ENCODE data around the gene TRPC4AP.
"Not testable (repeated sequence)": the region's sequence is repeated elsewhere in the genome, so short reads cannot be mapped to it uniquely, and the experiment has no call there.

Gene TRPC4AP

DNA sequence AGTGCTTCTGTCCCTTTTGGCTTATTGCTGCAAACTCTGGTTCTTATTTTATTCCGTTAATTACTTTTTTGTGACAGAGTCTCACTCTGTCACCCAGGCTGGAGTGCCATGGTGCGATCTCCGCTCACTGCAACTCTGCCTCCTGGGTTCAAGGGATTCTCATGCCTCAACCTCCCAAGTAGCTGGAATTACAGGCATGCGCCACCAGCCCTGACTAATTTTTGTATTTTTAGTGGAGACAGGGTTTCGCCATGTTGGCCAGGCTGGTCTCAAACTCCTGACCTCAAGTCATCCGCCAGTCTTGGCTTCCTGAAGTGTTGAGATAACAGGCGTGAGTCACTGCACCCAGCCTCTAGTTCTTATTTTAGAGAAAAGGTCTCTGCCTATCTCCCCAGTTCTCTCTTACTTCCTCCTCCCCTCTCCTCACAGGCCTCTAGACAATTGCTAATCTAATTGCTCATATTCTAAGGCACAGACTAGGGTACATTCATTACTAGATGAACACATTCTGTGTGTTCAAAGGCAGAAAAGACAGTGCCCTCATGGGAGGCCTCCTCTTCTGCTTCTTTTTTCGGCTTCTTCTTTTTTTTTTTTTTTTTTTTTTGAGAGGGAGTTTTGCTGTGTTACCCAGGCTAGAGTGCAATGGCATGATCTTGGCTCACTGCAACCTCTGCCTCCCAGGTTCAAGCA is 27.6 kb upstream of the TRPC4AP start:
- TF ChIP-seq, protein P1, sequence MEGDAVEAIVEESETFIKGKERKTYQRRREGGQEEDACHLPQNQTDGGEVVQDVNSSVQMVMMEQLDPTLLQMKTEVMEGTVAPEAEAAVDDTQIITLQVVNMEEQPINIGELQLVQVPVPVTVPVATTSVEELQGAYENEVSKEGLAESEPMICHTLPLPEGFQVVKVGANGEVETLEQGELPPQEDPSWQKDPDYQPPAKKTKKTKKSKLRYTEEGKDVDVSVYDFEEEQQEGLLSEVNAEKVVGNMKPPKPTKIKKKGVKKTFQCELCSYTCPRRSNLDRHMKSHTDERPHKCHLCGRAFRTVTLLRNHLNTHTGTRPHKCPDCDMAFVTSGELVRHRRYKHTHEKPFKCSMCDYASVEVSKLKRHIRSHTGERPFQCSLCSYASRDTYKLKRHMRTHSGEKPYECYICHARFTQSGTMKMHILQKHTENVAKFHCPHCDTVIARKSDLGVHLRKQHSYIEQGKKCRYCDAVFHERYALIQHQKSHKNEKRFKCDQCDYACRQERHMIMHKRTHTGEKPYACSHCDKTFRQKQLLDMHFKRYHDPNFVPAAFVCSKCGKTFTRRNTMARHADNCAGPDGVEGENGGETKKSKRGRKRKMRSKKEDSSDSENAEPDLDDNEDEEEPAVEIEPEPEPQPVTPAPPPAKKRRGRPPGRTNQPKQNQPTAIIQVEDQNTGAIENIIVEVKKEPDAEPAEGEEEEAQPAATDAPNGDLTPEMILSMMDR (IDR thresholded peaks at IDR 0.05; ENCODE audit: insufficient read depth, low read length, poor library complexity, severe bottlenecking): no peak
- Histone ChIP-seq H3K36me3 (ENCODE audit: control insufficient read depth, insufficient read depth, low read length) (peaks cover 26% of the 10 kb centered on the region), H3K27me3 (replicated peaks; ENCODE audit: control insufficient read depth, insufficient read depth, low read length) (no peaks in the 10 kb centered on the region), H3K4me3 (replicated peaks; ENCODE audit: low read depth, low read length) (no peak overlapping the region)
- DNase-seq (ENCODE audit: extremely low read depth, insufficient read length): no peak

DNA sequence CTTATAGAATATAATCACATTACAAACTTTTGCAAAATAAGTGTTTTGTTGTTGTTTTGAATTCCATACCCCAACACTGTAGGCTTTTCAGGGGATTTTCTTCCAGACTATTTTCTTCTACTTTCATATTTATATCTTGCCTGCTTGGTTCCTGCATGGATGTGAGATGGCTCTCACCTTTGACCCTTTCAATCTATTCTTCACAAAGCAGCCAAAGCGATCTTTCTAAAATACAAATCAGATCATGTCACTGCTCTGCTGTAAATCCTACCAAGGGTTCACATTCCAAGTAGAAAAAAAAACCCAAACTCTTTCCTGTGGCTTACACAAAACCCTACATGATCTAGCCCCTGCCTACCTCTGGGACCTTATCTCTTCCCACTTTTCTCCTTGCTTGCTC is 25.0 kb upstream of the TRPC4AP start:
- TF ChIP-seq, protein P1 (IDR thresholded peaks at IDR 0.05; ENCODE audit: insufficient read depth, low read length, poor library complexity, severe bottlenecking): no peak
- no peak for DNase-seq (ENCODE audit: extremely low read depth, insufficient read length)
- no peaks in the 10 kb centered on the region for H3K27me3 ChIP-seq (replicated peaks; ENCODE audit: control insufficient read depth, insufficient read depth, low read length)
- peaks cover 18% of the 10 kb centered on the region for H3K36me3 ChIP-seq (ENCODE audit: control insufficient read depth, insufficient read depth, low read length)
- no peak overlapping the region for H3K4me3 ChIP-seq (replicated peaks; ENCODE audit: low read depth, low read length)

DNA sequence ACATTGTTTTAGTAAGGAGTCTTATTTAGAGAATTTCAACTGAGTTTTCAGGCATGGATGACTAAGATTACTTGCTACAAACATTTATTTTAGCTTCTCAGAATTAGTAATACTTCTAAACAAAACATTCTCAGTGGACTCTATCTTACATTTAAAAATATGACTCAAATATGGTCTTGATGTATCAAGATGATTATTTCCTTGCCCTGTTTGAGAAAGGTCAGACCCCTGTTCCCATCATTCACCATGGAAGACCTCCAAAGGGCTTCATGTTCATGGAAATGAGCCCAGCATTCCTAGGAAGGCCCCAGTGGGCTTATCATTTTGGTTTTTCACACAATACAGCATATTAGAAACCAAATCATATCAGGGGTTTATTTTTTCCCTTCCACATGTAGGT is 24.6 kb upstream of the TRPC4AP start:
- no peak overlapping the region for H3K4me3 ChIP-seq (replicated peaks; ENCODE audit: low read depth, low read length)
- TF ChIP-seq, protein P1 (IDR thresholded peaks at IDR 0.05; ENCODE audit: insufficient read depth, low read length, poor library complexity, severe bottlenecking): no peak
- H3K27me3 ChIP-seq (replicated peaks; ENCODE audit: control insufficient read depth, insufficient read depth, low read length): no peaks in the 10 kb centered on the region
- no peak for DNase-seq (ENCODE audit: extremely low read depth, insufficient read length)
- peaks cover 18% of the 10 kb centered on the region for H3K36me3 ChIP-seq (ENCODE audit: control insufficient read depth, insufficient read depth, low read length)

DNA sequence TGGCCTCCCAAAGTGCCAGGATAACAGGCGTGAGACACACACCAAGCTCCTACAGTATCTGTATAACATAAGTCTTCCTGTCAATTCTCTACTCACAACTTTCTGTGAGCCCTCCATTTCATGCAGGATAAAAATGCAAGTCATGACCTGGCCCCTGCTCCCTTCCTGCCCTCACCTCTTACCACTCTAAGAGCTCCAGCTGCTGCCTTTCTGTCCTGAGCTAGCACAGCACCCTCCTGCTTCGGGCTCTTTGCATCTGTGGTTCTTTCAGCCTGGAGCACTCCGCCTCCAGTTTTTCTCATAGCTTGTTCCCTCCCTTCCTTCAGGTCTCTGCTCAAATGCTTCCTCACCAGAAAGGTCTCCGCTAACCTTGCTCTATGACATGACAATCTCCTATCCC is 23.7 kb upstream of the TRPC4AP start:
- no peak for DNase-seq (ENCODE audit: extremely low read depth, insufficient read length)
- H3K36me3 ChIP-seq (ENCODE audit: control insufficient read depth, insufficient read depth, low read length): peaks cover 10% of the 10 kb centered on the region
- no peak overlapping the region for H3K4me3 ChIP-seq (replicated peaks; ENCODE audit: low read depth, low read length)
- H3K27me3 ChIP-seq (replicated peaks; ENCODE audit: control insufficient read depth, insufficient read depth, low read length): no peaks in the 10 kb centered on the region
- TF ChIP-seq, protein P1 (IDR thresholded peaks at IDR 0.05; ENCODE audit: insufficient read depth, low read length, poor library complexity, severe bottlenecking): no peak

DNA sequence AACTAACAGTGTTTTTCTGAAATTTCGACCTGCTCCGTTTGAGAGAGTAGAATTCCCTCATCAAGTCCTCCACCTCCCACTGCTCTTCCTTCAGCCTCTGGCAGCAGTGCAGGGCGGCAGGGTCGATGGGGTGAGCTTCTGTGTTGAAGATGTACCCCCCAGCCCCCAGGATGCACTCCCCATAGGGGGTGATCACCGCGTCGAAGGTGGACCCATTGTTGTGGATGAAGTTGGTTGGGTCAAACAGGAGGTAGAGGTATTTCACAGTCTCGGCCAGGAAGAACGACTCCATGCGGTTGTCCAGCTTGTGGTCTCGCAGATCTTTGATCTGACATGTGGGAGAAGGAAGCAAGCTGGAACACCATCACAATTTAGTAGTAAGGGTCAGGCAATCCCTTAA is 23.0 kb upstream of the TRPC4AP start:
- no peaks in the 10 kb centered on the region for H3K27me3 ChIP-seq (replicated peaks; ENCODE audit: control insufficient read depth, insufficient read depth, low read length)
- TF ChIP-seq, protein P1 (IDR thresholded peaks at IDR 0.05; ENCODE audit: insufficient read depth, low read length, poor library complexity, severe bottlenecking): no peak
- H3K4me3 ChIP-seq (replicated peaks; ENCODE audit: low read depth, low read length): no peak overlapping the region
- no peak for DNase-seq (ENCODE audit: extremely low read depth, insufficient read length)
- H3K36me3 ChIP-seq (ENCODE audit: control insufficient read depth, insufficient read depth, low read length): peaks cover 8% of the 10 kb centered on the region

DNA sequence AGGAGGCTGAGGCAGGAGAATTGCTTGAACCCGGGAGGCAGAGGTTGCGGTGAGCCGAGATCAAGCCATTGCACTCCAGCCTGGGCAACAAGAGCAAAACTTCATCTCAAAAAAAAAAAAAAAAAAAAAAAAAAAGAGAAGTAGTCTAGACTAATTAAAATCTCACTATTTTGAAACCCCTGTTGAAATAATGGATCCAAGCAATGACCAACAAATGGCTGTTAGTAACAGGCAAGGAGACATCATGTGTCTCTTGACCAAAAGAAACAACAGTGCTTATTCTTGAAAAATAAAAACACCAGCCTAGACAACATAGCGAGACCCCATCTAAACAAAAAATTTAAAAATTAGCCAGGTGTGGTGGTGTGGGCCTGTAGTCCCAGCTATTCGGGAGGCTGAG is 19.7 kb upstream of the TRPC4AP start:
- H3K27me3 ChIP-seq (replicated peaks; ENCODE audit: control insufficient read depth, insufficient read depth, low read length); DNase-seq (ENCODE audit: extremely low read depth, insufficient read length); H3K4me3 ChIP-seq (replicated peaks; ENCODE audit: low read depth, low read length); H3K36me3 ChIP-seq (ENCODE audit: control insufficient read depth, insufficient read depth, low read length): not testable (repeated sequence)
